HG03558 (cell line): ENCODE data around the gene TMEM59.
"Not testable (repeated sequence)": the region's sequence is repeated elsewhere in the genome, so short reads cannot be mapped to it uniquely, and the experiment has no call there.

Source experiments
- ATAC-seq: cut with Tn5 transposase; IDR thresholded peaks from one replicate; pipeline ENCODE4 v1.9.1; 2021; ENCODE audit warnings: moderate number of reproducible peaks; ENCODE audit not compliant: unreplicated experiment; ENCODE audit errors: extremely low read depth

The TMEM59 gene

GRCh38 chr1:54014009-54014629 is 38.9 kb downstream of the TMEM59 start:
- ATAC-seq: no peak

- no peak for ATAC-seq
These were observed 39.5 kb downstream of the TMEM59 start for GRCh38 chr1:54013393-54014008.

GRCh38 chr1:54012863-54013262 is 40.1 kb downstream of the TMEM59 start:
- ATAC-seq: no peak

GRCh38 chr1:54012008-54012325 is 41.0 kb downstream of the TMEM59 start:
- no peak for ATAC-seq

GRCh38 chr1:54011316-54012007 is 41.5 kb downstream of the TMEM59 start:
- ATAC-seq: no peak

- ATAC-seq: no peak
These were observed 42.4 kb downstream of the TMEM59 start for GRCh38 chr1:54010415-54011117.

- no peak for ATAC-seq
These were observed 43.6 kb downstream of the TMEM59 start for GRCh38 chr1:54009406-54009805.

GRCh38 chr1:54008876-54009275 is 44.1 kb downstream of the TMEM59 start:
- no peak for ATAC-seq

- no peak for ATAC-seq
These were observed 45.4 kb downstream of the TMEM59 start for GRCh38 chr1:54007613-54008012.

- no peak for ATAC-seq
These were observed 46.5 kb downstream of the TMEM59 start for GRCh38 chr1:54006508-54006907.

- no peak for ATAC-seq
These were observed 48.4 kb downstream of the TMEM59 start for GRCh38 chr1:54004481-54005049.

- ATAC-seq: not testable (repeated sequence)
These were observed 49.1 kb downstream of the TMEM59 start for GRCh38 chr1:54003750-54004480.

- no peak for ATAC-seq
These were observed 49.8 kb downstream of the TMEM59 start for GRCh38 chr1:54003249-54003646.

GRCh38 chr1:54002544-54003248 is 50.3 kb downstream of the TMEM59 start:
- ATAC-seq: no peak

- no peak for ATAC-seq
These were observed 51.4 kb downstream of the TMEM59 start for GRCh38 chr1:54001591-54001990.

GRCh38 chr1:53999920-54000319 is 53.1 kb downstream of the TMEM59 start:
- no peak for ATAC-seq

GRCh38 chr1:53998223-53998622 is 54.8 kb downstream of the TMEM59 start:
- no peak for ATAC-seq

GRCh38 chr1:53995683-53996082 is 57.3 kb downstream of the TMEM59 start:
- ATAC-seq: no peak

- ATAC-seq: not testable (repeated sequence)
These were observed 58.5 kb downstream of the TMEM59 start for GRCh38 chr1:53994516-53994915.
